H9 (cell line): Measurements from ENCODE around the gene LHX4. TPM values are rescaled to one million over a fixed set of nuclear protein-coding genes. Genes with fewer than 3 reads are reported as not detected.

Experiments
- DNase-seq: peaks from one replicate; pipeline ENCODE4 v3.0.0-alpha.2; 2017
- H2AFZ ChIP-seq: one replicate; pipeline ENCODE4 v1.6.1; 2013; ENCODE audit warnings: mild to moderate bottlenecking, low read length, control low read depth, moderate library complexity
- H2AK5ac ChIP-seq: 2 replicates; pipeline ENCODE4 v1.6.1; 2013; ENCODE audit warnings: low read length, control low read depth, mixed read lengths; ENCODE audit not compliant: insufficient read length
- H2BK120ac ChIP-seq: one replicate; pipeline ENCODE4 v1.6.1; 2013; ENCODE audit warnings: low read depth, mild to moderate bottlenecking, low read length, control low read depth, inconsistent platforms; ENCODE audit not compliant: poor library complexity, severe bottlenecking
- H2BK12ac ChIP-seq: 2 replicates; pipeline ENCODE4 v1.6.1; 2013; ENCODE audit warnings: low read length, control low read depth, mixed read lengths, low read depth; ENCODE audit not compliant: insufficient read length
- H2BK15ac ChIP-seq: 2 replicates; pipeline ENCODE4 v1.6.1; 2013; ENCODE audit warnings: low read depth, low read length, control low read depth
- H2BK20ac ChIP-seq: one replicate; pipeline ENCODE4 v1.6.1; 2013; ENCODE audit warnings: low read depth, mild to moderate bottlenecking, low read length, control low read depth, inconsistent platforms; ENCODE audit not compliant: poor library complexity, severe bottlenecking
- H2BK5ac ChIP-seq: 2 replicates; pipeline ENCODE4 v1.6.1; 2013; ENCODE audit warnings: low read length, control low read depth, mixed read lengths; ENCODE audit not compliant: insufficient read length
- H3K14ac ChIP-seq: 2 replicates; pipeline ENCODE4 v1.6.1; 2013; ENCODE audit warnings: low read length, control low read depth; ENCODE audit not compliant: insufficient read depth
- H3K18ac ChIP-seq: 2 replicates; pipeline ENCODE4 v1.6.1; 2013; ENCODE audit warnings: low read depth, mild to moderate bottlenecking, mixed read lengths, low read length, control low read depth; ENCODE audit not compliant: insufficient read length
- H3K23ac ChIP-seq: 2 replicates; pipeline ENCODE4 v1.6.1; 2013; ENCODE audit warnings: low read length, control low read depth, mixed read lengths, low read depth; ENCODE audit not compliant: insufficient read length
- H3K23me2 ChIP-seq: 2 replicates; pipeline ENCODE4 v1.6.1; 2013; ENCODE audit warnings: low read depth, mild to moderate bottlenecking, mixed read lengths, low read length, control low read depth; ENCODE audit not compliant: insufficient read length, poor library complexity, severe bottlenecking
- H3K27ac ChIP-seq: 2 replicates; pipeline ENCODE4 v1.5.1; 2013; ENCODE audit warnings: low read length, control low read depth, mixed read lengths, low read depth; ENCODE audit not compliant: insufficient read length
- H3K27me3 ChIP-seq: 2 replicates; pipeline ENCODE4 v1.6.1; 2013; ENCODE audit warnings: low read length, control low read depth, inconsistent platforms; ENCODE audit not compliant: insufficient read depth
- H3K4ac ChIP-seq: 2 replicates; pipeline ENCODE4 v1.6.1; 2013; ENCODE audit warnings: low read depth, mild to moderate bottlenecking, control low read depth, inconsistent platforms, low read length, moderate library complexity
- H3K4me1 ChIP-seq: 2 replicates; pipeline ENCODE4 v1.6.1; 2013; ENCODE audit warnings: low read length, control low read depth, inconsistent platforms; ENCODE audit not compliant: insufficient read depth
- H3K4me2 ChIP-seq: 2 replicates; pipeline ENCODE4 v1.6.1; 2013; ENCODE audit warnings: low read length, control low read depth, mixed read lengths; ENCODE audit not compliant: insufficient read length, insufficient read depth
- H3K56ac ChIP-seq: 2 replicates; pipeline ENCODE4 v1.6.1; 2013; ENCODE audit warnings: low read depth, mild to moderate bottlenecking, mixed read lengths, low read length, control low read depth; ENCODE audit not compliant: insufficient read length
- H3K79me1 ChIP-seq: 2 replicates; pipeline ENCODE4 v1.6.1; 2013; ENCODE audit warnings: low read depth, mild to moderate bottlenecking, moderate library complexity, low read length, control low read depth, inconsistent platforms; ENCODE audit not compliant: insufficient read depth, poor library complexity, severe bottlenecking
- H3K79me2 ChIP-seq: 2 replicates; pipeline ENCODE4 v1.6.1; 2013; ENCODE audit warnings: low read length, control low read depth, inconsistent platforms; ENCODE audit not compliant: insufficient read depth
- H3K9ac ChIP-seq: 2 replicates; pipeline ENCODE4 v1.6.1; 2013; ENCODE audit warnings: low read length, control low read depth, mixed read lengths; ENCODE audit not compliant: insufficient read length; ENCODE audit errors: extremely low read depth
- H3K9me3 ChIP-seq: one replicate; pipeline ENCODE4 v1.6.1; 2013; ENCODE audit warnings: low read depth, low read length, inconsistent platforms; ENCODE audit not compliant: control insufficient read depth
- H3T11ph ChIP-seq: one replicate; pipeline ENCODE4 v1.6.1; 2013; ENCODE audit warnings: mild to moderate bottlenecking, low read length, control low read depth, inconsistent platforms
- H4K20me1 ChIP-seq: one replicate; pipeline ENCODE4 v1.6.1; 2013; ENCODE audit not compliant: control insufficient read depth, insufficient read length, insufficient read depth
- H4K5ac ChIP-seq: 2 replicates; pipeline ENCODE4 v1.6.1; 2013; ENCODE audit warnings: low read depth, mild to moderate bottlenecking, mixed read lengths, low read length, control low read depth; ENCODE audit not compliant: insufficient read length
- H4K8ac ChIP-seq: replicated peaks from 2 replicates; pipeline ENCODE4 v1.6.1; 2013; ENCODE audit warnings: low read length, control low read depth, mixed read lengths, low read depth; ENCODE audit not compliant: insufficient read length
- H4K91ac ChIP-seq: 2 replicates; pipeline ENCODE4 v1.6.1; 2013; ENCODE audit warnings: low read depth, mild to moderate bottlenecking, moderate library complexity, mixed read lengths, low read length, control low read depth; ENCODE audit not compliant: insufficient read length
- H3K27ac Mint-ChIP-seq, 3 experiments: 2 replicates in 2 of 3; 3 replicates in 1 of 3; pipeline ENCODE4 v1.8.0; 2020 to 2021; ENCODE audit warnings: mixed read lengths in 3 of 3, mild to moderate bottlenecking in 1 of 3, moderate library complexity in 1 of 3
- H3K27me3 Mint-ChIP-seq: 2 replicates; pipeline ENCODE4 v1.8.0; 2021; ENCODE audit warnings: low read depth, mild to moderate bottlenecking, moderate library complexity, mixed read lengths
- H3K36me3 Mint-ChIP-seq, 3 experiments: 2 replicates in 2 of 3; 3 replicates in 1 of 3; pipeline ENCODE4 v1.8.0; 2020 to 2021; ENCODE audit warnings: low read depth in 3 of 3, mixed read lengths in 3 of 3; ENCODE audit not compliant: insufficient read depth in 1 of 3
- H3K4me1 Mint-ChIP-seq, 2 experiments: 2 replicates each; pipeline ENCODE4 v1.8.0; 2020; ENCODE audit warnings: mixed read lengths in 2 of 2
- H3K4me3 Mint-ChIP-seq, 2 experiments: 2 replicates in 1 of 2; 3 replicates in 1 of 2; pipeline ENCODE4 v1.8.0; 2020 to 2021; ENCODE audit warnings: mild to moderate bottlenecking in 2 of 2, mixed read lengths in 2 of 2, moderate library complexity in 1 of 2
- H3K9me3 Mint-ChIP-seq, 2 experiments: 2 replicates in 1 of 2; 3 replicates in 1 of 2; pipeline ENCODE4 v1.8.0; 2020; ENCODE audit warnings: mild to moderate bottlenecking in 2 of 2, mixed read lengths in 2 of 2, moderate library complexity in 1 of 2
- WGBS: extraction: QIAGEN DNeasy Blood & Tissue Kit; methylation state at CpG from one replicate; pipeline ENCODE4 v1.1.7; 2013; ENCODE audit warnings: missing lambda C conversion rate, low lambda C conversion rate, mixed read lengths; ENCODE audit not compliant: insufficient read length; ENCODE audit errors: extremely low coverage; 5-methylcytosine and 5-hydroxymethylcytosine counted together
- total RNA-seq: library from RNA; stranded (reverse); gene quantifications from 2 replicates; pipeline ENCODE4 v1.2.1, GENCODE V29; 2021
- TF ChIP-seq, protein P1 (sequence below): fragments of 200-600 bp; sonication (generic); conservative IDR thresholded peaks from 3 replicates; pipeline ENCODE4 v1.8.0; 2021; ENCODE audit warnings: antibody characterized with exemption, mild to moderate bottlenecking

Gene LHX4
- total RNA-seq, 1 experiment from 2014 or later = 1.9 TPM

- Histone ChIP-seq H3K4ac (no peak overlapping the region), H3K56ac (no peak overlapping the region), H3K23ac (no peak overlapping the region), H4K91ac (no peak overlapping the region), H3K14ac (no peak overlapping the region), H4K5ac (no peak overlapping the region), H3K18ac (no peak overlapping the region), H3K27ac (no peak overlapping the region), H3K79me2 (no peaks in the 10 kb centered on the region), H3K79me1 (no peaks in the 10 kb centered on the region), H3T11ph (no peak overlapping the region), H3K4me2 (no peak overlapping the region), H2BK12ac (no peak overlapping the region), H3K23me2 (no peaks in the 10 kb centered on the region), H4K8ac (no peak overlapping the region), H2BK120ac (no peak overlapping the region), H2AFZ (no peak overlapping the region), H2BK5ac (no peak overlapping the region), H2BK20ac (no peak overlapping the region), H3K4me1 (no peaks in the 10 kb centered on the region), H3K9me3 (no peaks in the 10 kb centered on the region), H2BK15ac (no peak overlapping the region), H3K9ac (no peak overlapping the region), H2AK5ac (no peak overlapping the region), H4K20me1 (no peaks in the 10 kb centered on the region), H3K27me3 (no peaks in the 10 kb centered on the region)
- TF ChIP-seq, protein P1, sequence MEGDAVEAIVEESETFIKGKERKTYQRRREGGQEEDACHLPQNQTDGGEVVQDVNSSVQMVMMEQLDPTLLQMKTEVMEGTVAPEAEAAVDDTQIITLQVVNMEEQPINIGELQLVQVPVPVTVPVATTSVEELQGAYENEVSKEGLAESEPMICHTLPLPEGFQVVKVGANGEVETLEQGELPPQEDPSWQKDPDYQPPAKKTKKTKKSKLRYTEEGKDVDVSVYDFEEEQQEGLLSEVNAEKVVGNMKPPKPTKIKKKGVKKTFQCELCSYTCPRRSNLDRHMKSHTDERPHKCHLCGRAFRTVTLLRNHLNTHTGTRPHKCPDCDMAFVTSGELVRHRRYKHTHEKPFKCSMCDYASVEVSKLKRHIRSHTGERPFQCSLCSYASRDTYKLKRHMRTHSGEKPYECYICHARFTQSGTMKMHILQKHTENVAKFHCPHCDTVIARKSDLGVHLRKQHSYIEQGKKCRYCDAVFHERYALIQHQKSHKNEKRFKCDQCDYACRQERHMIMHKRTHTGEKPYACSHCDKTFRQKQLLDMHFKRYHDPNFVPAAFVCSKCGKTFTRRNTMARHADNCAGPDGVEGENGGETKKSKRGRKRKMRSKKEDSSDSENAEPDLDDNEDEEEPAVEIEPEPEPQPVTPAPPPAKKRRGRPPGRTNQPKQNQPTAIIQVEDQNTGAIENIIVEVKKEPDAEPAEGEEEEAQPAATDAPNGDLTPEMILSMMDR = no peak
- H3K27me3 Mint-ChIP-seq = no peaks in the 10 kb centered on the region
- H3K27ac Mint-ChIP-seq = peak overlapping the region in 1 of 3 experiments; percentile 22; a peak in 2 of 7 replicates
- no peaks in the 10 kb centered on the region for H3K9me3 Mint-ChIP-seq
- peaks cover 0 to 6% of the 10 kb centered on the region in 2 experiments; a peak in 2 of 4 replicates for H3K4me1 Mint-ChIP-seq
- WGBS = no CpG with 5 or more reads among the region's 9 CpGs
- H3K36me3 Mint-ChIP-seq = peaks cover 8 to 22% (median 21%) of the 10 kb centered on the region in 3 experiments
- no peak for DNase-seq
- no peak overlapping the region for H3K4me3 Mint-ChIP-seq
Measured at GRCh38 chr1:180184041-180184440, 46.0 kb upstream of the LHX4 start.
